22Rv1 (cell line): Measurements from ENCODE around the gene MAPK6.

ENCODE experiments used
- ZFX ChIP-seq: fragments of 450-650 bp; IDR thresholded peaks from 2 replicates; pipeline ENCODE4 v1.6.1; 2017; ENCODE audit warnings: antibody characterized with exemption, borderline replicate concordance
- TF ChIP-seq, protein P1 (sequence below): fragments of 450-650 bp; IDR thresholded peaks from 2 replicates; pipeline ENCODE4 v1.5.1; 2017; ENCODE audit warnings: mild to moderate bottlenecking

DNA sequence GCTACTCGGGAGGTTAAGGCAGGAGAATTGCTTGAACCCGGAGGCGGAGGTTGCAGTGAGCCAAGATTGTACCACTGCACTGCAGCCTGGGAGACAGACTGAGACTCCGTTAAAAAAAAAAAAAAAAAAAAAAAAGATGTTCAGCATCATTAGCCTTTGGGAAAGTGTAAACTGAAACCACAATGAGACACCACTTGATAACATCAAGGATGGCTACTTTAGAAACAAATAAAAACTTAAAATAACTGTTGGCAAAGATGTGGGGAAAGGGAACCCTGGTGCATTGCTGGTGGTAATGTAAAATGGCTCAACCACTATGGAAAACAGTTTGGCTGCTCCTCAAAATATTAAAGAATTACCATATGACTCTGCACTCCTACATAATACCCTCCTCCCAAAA is 49.3 kb upstream of the MAPK6 start:
- TF ChIP-seq, protein P1, sequence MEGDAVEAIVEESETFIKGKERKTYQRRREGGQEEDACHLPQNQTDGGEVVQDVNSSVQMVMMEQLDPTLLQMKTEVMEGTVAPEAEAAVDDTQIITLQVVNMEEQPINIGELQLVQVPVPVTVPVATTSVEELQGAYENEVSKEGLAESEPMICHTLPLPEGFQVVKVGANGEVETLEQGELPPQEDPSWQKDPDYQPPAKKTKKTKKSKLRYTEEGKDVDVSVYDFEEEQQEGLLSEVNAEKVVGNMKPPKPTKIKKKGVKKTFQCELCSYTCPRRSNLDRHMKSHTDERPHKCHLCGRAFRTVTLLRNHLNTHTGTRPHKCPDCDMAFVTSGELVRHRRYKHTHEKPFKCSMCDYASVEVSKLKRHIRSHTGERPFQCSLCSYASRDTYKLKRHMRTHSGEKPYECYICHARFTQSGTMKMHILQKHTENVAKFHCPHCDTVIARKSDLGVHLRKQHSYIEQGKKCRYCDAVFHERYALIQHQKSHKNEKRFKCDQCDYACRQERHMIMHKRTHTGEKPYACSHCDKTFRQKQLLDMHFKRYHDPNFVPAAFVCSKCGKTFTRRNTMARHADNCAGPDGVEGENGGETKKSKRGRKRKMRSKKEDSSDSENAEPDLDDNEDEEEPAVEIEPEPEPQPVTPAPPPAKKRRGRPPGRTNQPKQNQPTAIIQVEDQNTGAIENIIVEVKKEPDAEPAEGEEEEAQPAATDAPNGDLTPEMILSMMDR = no peak
- no peak for TF ChIP-seq ZFX
